ENCODE measurements around the gene IFI30.

IFI30 gene

DNA sequence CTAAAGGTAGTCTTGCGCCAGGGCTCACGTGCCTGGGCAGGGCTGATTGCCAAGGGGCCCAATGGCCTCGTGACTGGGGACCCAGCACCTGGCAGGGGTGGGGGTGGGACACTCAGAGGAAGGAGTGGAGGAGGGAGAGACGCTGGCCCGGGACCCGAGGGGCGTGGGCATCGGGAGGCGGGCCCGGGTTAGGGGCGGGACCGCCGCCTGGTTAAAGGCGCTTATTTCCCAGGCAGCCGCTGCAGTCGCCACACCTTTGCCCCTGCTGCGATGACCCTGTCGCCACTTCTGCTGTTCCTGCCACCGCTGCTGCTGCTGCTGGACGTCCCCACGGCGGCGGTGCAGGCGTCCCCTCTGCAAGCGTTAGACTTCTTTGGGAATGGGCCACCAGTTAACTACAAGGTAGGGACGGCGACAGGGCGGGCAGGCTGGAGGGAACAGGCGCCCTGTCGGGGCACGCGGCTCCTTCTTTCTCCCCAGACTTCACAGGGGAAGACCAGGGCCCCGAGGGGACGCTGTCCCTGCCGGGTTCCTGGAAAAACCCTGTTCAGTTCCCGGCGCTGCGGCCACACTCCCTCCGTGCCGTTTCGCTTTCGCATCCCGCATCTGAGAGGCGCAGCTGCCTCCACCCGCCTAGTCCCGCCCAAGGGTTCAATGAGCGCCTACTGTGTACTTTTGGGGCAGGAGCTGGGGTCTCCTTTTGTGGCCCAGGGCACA lies at the start of gene IFI30:
IFI30 (plus strand) TSS at position 242 of the 717 bp plus-strand sequence; CDS start at position 271, 29 bp downstream.
- peak; percentile 91 for DNase-seq (ENCODE audit: low spot score)

DNA sequence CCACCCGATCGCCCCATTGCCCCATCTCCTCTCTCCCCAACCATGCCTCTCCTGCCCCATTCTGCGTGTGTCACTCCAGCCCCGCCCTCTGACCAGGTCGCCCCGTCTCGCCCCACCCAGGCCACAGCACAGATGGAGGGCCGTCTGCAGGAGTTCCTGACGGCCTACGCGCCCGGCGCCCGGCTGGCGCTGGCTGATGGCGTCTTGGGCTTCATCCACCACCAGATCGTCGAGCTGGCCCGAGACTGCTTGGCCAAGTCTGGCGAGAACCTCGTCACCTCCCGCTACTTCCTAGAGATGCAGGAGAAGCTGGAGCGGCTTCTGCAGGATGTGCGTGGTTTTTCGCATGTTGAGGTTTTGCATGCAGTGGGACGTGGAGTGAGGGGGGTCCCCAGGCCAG lies 49.8 kb upstream of the IFI30 start:
- DNase-seq (ENCODE audit: low spot score): no peak

DNA sequence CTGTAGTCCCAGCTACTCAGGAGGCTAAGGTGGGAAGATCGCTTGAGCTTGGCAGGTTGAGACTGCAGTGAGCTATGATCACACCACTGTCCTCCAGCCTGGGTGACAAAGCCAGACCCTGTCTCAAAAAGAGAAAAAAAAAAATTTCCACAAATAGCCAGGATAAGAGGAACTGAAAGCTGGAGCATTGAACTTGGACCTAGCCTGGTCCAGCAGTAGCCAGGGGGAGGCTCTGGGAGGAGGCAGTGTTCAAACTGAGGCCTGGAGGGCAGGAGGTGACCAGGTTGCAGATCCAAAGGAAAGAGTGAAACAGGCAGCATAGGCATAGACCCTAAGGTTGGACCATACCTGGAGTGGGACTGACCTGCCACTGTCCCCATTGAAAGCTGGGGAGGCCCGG lies 47.5 kb upstream of the IFI30 start:
- no peak for DNase-seq (ENCODE audit: low spot score)

DNA sequence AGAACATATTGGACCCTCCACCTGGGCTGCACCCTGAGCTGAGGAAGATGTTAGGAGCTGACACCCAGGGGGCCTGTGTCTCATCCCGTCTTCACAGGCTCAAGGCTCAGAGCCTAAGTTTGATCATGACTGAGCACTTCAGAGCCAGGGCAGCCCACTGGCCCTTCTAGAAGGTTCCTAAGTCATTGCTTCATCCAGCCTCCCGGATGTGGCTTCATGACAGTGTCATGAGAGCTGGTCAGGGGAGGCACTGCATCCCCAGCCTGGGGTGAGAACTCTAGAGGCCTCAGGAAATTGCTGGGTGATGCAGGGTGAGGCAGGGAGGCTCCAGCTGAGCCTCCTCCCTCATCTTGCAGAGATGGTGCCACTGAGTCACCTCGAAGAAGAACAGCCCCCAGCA lies 45.6 kb upstream of the IFI30 start:
- DNase-seq (ENCODE audit: low spot score): no peak

DNA sequence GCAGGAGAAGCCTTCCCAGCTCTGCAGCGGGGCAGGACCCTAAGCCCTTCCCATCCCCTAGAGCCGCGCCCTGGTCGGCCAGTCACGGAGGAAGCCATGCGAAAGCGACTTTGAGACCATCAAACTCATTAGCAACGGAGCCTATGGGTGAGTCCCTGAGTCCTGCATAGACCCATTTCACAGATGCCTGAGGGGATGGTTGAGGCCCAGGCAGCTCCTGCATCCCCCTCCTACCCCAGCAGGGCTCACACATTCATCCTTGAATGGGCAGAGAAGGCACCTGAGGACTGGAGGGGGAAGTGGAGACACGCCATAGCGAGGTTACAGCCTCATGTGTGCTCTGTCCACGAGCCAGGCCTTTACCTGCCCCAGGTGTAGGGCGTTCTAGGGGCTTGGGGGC lies 44.8 kb upstream of the IFI30 start:
- DNase-seq (ENCODE audit: low spot score): no peak

DNA sequence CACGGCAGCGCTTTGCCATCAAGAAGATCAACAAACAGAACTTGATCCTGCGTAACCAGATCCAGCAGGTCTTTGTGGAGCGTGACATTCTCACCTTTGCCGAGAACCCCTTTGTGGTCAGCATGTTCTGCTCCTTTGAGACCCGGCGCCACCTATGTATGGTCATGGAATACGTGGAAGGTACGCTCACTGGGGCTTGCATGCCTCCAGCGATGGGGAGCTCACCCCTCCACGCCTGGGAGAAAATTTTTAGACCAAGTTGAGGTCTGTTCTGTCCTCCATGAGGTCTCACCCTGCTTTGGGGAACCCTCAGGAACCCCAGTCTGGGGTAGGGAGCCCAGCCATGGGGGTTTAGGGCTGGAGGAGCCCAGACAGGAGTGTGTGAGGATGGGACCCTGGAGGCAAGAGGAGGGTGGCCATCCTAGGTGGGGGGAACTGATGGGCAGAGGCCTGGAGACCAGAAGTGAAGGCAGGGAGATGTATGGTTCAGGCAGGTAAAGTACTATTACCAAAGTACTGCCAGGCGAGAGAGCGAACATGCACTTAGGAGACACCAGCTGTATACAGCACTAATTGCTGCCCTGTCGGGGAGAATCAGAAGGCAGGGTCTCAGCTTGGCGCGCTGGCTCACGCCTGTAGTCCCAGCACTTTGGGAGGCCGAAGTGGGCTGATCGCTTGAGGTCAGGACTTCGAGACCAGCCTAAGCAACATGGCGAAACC lies 42.9 kb upstream of the IFI30 start:
- no peak for DNase-seq (ENCODE audit: low spot score)

DNA sequence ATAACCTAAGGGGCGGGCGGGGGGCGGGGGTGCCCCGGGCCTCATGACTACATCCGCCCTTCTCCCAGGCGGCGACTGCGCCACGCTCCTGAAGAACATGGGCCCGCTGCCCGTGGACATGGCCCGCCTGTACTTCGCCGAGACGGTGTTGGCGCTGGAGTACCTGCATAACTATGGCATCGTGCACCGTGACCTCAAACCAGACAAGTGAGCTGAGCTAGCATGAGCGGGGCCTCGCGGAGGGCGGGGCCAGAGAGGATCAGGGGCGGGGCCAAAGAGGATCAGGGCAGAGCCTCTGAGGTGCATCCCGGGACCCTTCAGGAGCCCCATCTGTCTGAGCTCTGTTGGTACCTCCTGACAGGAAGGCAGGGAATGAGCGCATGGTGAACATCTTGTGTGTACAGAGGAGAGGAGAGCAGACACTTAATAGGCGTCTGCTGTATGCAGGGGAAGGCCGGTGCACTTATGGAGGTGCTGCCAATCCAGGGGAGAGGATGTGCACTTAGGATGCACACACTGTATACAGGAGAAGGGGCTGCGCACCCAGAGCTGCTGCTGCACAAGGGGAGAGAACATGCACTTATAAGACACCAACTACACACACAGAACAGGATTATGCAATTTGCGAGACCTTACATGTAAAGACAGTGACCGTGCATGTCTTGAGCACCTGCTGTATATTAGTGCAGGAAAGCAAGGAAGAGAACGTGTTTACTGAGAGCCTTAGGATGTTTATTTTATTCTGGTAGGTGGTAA lies 41.6 kb upstream of the IFI30 start:
- DNase-seq (ENCODE audit: low spot score): no peak

DNA sequence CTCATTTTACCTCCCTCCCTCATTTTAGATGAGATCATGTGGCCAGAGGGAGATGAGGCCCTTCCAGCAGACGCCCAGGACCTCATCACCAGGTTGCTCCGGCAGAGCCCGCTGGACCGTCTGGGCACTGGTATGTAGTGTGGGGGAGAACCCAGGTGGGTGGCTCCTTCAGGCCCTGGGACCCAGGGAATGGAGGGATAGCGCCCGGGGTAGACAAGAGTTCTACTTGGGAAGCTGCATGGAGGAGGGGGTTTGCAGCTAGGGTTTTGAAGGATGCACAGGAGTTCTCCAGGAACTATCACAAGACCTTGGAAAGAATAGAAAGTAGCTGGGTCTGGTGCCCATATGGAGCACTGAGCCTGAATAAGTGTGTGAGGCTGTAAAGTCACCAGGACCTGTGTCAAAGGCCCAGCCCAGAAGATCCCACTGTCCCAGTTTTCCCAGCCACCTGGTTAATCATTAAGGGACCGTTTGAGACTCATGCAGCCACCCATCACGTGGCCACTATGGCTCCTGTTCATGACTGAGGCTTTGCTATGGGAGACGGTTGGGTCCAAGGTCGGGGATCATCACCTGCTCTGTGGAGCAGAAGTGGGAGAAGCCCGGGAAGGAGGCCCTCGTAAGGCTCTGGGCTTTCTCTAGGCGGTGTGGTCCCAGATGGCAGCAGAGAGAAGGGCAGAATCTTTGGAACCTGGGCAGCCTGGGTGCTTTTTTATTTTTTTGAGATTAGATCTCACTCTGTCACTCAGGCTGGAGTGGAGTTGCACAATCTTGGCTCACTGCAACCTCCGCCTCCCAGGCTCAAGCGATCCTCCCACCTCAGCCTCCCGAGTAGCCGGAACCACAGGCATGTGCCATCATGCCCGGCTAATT lies 37.7 kb upstream of the IFI30 start:
- DNase-seq (ENCODE audit: low spot score): no peak

DNA sequence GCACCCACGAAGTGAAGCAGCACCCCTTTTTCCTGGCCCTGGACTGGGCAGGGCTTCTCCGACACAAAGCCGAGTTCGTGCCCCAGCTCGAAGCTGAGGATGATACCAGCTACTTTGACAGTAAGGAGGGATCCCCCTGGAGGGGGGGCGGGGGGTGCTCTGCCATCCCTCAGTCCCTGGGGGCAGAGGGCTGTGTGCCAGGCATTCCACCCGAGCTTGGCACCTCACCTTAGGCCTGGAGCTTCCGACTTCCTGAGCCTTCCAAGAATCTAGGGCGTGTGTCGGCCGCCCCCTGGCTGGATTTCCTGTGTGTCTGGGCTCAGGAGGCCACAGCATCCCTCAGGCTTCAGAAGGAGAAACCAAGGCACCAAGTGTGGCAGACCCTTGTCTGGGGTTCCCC lies 36.4 kb upstream of the IFI30 start:
- DNase-seq (ENCODE audit: low spot score): no peak

DNA sequence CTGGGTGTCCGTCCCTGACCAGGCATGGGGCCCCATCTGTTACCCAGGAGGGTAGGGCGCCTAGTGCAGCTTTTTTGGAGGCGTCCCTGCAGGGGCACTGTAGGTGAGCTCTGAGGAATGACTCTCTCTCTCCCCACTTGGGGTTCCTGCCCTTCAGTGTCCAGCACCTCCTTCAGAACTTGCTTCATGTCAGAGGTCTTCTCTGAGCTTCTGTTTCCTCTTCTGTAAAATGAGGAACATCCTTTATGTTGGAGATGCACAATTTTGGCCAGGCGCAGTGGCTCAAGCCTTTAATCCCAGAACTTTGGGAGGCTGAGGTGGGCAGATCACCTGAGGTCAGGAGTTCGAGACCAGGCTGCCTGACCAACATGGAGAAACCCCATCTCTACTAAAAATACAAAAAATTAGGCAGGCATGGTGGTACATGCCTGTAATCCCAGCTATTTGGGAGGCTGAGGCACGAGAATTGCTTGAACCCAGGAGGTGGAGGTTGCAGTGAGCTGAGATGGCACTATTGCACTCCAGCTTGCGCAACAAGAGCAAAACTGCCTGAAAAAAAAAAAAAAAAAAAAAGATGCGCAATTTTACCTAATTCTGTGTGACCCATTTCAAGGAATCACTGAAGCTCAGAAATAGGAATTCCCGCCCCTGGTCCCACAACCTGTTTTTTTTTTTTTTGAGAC lies 35.8 kb upstream of the IFI30 start:
- no peak for DNase-seq (ENCODE audit: low spot score)

DNA sequence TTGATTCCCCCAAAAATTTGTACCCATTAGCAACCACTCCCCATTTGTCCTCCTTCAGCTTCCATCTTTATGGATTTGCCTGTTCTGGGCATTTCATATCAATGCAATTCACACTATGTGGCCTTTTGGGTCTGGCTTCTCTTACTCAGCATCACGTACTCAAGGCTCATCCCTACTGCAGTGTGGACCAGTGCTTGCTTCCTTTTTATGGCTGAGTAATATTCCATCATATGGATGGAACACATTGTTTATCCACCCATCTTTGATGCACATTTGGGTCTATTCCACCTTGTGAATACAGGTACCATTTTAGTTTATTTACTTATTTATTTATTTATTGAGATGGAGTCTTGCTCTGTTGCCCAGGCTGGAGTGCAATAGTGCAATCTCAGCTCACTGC lies 33.1 kb upstream of the IFI30 start:
- DNase-seq (ENCODE audit: low spot score): no peak

DNA sequence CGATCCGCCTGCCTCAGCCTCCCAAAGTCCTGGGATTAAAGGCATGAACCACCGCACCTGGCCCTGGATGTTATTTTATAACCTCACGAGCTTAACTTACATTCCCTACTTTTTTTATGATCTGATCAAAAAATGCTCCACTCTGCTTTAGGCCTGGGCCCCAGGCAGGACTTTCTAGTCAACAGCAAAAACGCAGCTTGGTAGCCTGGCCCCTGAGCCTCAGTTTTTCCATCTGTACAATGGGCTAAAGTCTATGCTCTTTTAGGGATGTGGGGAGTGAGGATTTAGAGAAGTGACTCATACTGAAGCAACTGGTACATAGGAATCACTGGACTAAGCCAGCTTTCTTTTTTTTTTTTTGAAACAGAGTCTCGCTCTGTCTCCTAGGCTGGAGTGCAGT lies 32.6 kb upstream of the IFI30 start:
- DNase-seq (ENCODE audit: low spot score): no peak

DNA sequence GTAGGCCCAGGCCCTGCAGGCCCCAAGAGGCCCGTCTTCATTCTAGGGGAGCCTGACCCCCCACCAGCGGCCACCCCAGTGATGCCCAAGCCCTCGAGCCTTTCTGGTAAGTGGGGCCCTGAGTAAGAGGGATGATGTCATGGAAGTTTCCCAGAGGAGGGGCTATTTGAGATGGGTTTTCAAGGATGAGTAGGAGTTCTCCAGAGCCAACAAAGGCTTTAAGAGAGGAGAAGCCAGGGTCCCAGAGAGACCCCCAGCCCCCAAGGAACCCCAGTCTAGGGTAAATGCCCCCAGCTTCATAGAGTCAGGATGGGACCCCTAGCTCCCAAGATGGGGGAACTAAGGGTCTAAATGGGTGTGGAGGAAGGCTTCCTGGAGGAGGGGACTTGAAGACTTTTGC lies 29.7 kb upstream of the IFI30 start:
- DNase-seq (ENCODE audit: low spot score): no peak

DNA sequence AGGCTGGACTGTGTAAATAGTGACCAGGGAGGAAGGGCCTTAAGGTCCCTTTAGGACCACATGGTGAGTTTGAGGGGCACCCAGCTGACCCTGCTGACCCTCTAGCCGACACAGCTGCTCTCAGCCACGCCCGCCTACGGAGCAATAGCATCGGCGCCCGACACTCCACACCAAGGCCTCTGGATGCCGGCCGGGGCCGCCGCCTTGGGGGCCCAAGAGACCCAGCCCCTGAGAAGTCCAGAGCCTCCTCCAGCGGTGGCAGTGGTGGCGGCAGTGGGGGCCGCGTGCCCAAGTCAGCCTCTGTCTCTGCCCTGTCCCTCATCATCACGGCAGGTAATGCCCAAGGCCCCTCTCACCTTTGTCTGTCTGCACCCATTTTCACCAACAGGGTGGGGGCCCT lies 29.3 kb upstream of the IFI30 start:
- DNase-seq (ENCODE audit: low spot score): no peak

DNA sequence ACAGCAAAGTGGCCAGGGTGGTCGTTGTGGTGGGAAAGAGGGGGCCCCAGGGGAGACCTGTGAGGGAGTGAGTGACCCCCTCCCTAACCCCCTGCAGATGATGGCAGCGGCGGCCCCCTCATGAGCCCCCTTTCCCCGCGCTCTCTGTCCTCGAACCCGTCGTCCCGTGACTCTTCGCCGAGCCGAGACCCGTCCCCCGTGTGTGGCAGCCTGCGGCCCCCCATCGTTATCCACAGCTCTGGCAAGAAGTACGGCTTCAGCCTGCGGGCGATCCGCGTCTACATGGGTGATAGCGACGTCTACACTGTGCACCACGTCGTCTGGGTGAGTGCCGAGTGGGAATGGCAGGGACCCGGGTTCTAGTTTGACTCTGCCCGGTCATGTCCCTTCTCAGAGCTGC lies 28.7 kb upstream of the IFI30 start:
- DNase-seq (ENCODE audit: low spot score): no peak

DNA sequence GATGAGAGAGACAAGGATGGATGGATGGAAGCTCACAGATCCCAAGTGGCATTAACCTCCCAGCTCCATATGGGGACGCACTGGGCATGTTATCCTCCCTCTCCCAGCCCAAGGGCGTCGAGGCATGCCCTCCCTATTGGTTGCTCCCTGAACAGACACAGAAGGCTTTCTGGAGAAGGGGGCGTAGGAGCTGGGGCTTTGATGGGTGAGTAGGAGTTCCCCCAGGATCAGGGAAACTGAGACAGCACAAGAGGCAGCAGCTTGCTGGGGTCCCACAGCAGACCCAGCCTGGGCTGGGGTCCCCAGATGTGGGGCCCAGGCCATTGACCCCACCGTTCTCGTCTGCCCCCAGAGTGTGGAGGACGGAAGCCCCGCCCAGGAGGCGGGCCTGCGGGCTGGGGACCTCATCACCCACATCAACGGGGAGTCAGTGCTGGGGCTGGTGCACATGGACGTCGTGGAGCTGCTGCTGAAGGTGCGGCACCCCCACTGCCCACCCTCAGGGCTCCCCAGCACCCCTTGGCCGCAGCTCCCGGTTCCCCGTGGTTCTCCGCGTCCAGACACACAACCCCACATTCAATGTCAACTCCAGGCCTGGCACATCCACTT lies 28.1 kb upstream of the IFI30 start:
- no peak for DNase-seq (ENCODE audit: low spot score)

DNA sequence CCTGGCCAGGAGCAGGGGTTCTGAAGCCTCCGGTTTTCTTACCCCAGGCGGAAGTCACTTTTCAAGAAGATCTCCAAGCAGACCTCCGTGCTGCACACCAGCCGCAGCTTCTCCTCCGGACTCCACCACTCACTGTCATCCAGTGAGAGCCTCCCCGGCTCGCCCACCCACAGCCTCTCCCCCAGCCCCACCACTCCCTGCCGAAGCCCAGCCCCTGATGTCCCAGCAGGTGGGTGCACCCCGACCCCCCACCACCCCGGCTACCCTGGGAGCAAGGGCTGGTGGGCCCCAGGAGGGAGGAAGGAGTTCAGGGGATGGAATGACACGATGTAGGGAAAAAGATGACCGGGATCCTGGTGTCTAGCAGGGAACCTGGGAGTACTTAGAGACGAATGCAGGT lies 26.2 kb upstream of the IFI30 start:
- no peak for DNase-seq (ENCODE audit: low spot score)

DNA sequence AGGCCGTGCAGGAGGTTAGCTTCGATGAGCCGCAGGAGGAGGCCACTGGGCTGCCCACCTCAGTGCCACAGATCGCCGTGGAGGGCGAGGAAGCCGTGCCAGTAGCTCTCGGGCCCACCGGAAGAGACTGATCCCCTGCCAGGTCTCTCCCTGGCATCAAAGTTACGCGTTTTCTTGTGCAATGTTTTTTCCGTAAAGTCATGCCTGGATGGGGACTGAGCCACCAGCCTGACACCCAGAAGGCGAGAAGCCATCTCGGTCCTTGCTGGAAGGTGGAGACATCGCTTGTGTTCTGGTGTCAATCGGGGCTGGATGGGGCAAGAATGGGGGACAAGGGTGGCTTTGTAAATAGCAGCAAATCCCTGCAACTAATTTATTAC lies 24.0 kb upstream of the IFI30 start:
- no peak for DNase-seq (ENCODE audit: low spot score)

DNA sequence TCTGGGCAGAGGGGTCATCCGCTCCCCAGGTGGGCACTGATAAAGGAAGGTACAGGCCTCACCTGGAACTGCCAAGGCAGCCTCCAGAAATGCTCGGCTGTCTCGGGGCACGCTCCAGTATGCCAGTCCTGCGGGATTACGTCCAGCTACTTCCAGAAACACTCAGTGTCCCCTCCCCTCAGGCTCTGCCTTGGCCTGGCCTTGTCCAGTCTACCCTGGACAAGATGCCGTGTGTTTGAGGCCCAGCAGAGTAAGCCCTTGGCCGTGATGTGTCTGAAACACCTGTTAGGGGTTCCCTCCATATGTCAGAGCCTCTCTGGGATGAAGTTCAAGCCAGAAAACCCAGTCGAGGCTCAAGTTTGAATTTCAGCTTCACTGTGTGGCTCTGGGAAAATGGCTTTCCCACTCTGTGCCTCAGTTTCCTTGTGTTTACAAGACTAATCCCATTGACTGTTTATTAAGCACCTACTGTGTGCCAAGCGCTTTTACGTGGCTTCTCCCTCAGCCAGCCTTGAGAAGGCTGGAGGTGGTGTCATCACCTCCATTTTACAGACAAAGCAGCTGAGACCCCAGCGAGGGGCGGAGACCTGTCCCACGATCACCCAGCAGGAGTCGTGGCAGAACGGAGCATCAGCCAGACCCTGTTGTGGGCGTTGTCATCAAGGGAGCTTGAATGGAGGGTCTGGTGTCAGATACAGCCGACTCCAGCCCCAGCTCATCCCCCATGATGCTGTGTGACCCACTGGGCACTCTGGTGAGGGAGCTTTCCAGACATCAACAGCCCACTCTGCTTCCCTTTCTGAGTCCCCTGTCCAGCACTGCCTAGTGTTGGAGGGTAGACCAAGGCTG lies 22.6 kb upstream of the IFI30 start:
- DNase-seq (ENCODE audit: low spot score): no peak

DNA sequence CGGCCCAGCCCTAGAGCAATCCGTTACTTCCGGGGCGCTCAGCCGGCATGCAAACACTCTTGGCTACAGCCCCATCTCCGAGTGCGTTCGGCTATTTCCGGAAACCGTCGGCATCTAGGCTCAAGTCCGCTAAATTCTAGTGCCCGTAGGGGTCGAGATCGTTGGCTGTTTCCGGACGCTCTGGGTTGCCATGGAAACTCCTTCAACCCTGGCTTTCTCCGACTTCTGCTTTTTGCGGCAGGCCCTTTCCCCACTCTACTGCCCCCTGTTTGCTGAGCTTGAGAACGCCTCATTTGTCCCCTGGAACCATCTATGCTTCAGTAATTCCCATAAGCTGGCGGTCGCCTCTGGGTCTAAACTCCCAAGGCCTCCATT lies 21.2 kb upstream of the IFI30 start:
- DNase-seq (ENCODE audit: low spot score): peak; percentile 99
